ENCODE results near the gene TUBGCP3.

DNA sequence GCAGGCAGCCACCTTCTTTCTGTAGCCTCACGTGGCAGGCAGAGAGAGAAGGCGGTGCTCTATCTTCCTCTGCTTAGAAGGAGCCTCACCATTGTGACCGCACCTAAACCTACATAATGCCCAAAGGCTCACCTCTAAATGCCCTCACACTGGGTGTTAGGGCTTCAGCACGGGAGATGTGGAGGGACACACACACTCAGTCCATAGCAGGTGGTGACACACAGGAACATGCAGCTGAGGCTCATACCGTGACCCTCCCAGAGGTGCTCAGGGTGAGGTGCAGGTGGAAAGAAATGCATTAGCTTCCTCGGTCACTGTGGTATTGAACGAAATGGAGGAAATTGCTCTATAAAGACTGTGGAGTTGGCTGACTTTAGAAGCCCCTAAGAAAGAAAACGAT is 37.7 kb upstream of the TUBGCP3 start:
- TF ChIP-seq ZNF282 (CRISPR knock-in tag; IDR thresholded peaks at IDR 0.05): no peak
- TF ChIP-seq, protein P1, sequence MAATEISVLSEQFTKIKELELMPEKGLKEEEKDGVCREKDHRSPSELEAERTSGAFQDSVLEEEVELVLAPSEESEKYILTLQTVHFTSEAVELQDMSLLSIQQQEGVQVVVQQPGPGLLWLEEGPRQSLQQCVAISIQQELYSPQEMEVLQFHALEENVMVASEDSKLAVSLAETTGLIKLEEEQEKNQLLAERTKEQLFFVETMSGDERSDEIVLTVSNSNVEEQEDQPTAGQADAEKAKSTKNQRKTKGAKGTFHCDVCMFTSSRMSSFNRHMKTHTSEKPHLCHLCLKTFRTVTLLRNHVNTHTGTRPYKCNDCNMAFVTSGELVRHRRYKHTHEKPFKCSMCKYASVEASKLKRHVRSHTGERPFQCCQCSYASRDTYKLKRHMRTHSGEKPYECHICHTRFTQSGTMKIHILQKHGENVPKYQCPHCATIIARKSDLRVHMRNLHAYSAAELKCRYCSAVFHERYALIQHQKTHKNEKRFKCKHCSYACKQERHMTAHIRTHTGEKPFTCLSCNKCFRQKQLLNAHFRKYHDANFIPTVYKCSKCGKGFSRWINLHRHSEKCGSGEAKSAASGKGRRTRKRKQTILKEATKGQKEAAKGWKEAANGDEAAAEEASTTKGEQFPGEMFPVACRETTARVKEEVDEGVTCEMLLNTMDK (IDR thresholded peaks at IDR 0.05; ENCODE audit: borderline replicate concordance, insufficient read depth, low read depth, low read length, poor library complexity, severe bottlenecking): no peak
- TF ChIP-seq, protein P2, sequence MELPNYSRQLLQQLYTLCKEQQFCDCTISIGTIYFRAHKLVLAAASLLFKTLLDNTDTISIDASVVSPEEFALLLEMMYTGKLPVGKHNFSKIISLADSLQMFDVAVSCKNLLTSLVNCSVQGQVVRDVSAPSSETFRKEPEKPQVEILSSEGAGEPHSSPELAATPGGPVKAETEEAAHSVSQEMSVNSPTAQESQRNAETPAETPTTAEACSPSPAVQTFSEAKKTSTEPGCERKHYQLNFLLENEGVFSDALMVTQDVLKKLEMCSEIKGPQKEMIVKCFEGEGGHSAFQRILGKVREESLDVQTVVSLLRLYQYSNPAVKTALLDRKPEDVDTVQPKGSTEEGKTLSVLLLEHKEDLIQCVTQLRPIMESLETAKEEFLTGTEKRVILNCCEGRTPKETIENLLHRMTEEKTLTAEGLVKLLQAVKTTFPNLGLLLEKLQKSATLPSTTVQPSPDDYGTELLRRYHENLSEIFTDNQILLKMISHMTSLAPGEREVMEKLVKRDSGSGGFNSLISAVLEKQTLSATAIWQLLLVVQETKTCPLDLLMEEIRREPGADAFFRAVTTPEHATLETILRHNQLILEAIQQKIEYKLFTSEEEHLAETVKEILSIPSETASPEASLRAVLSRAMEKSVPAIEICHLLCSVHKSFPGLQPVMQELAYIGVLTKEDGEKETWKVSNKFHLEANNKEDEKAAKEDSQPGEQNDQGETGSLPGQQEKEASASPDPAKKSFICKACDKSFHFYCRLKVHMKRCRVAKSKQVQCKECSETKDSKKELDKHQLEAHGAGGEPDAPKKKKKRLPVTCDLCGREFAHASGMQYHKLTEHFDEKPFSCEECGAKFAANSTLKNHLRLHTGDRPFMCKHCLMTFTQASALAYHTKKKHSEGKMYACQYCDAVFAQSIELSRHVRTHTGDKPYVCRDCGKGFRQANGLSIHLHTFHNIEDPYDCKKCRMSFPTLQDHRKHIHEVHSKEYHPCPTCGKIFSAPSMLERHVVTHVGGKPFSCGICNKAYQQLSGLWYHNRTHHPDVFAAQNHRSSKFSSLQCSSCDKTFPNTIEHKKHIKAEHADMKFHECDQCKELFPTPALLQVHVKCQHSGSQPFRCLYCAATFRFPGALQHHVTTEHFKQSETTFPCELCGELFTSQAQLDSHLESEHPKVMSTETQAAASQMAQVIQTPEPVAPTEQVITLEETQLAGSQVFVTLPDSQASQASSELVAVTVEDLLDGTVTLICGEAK (IDR thresholded peaks at IDR 0.05): no peak
- TF ChIP-seq, protein P2 (CRISPR knock-in tag; IDR thresholded peaks at IDR 0.05): no peak
- TF ChIP-seq, protein P3, sequence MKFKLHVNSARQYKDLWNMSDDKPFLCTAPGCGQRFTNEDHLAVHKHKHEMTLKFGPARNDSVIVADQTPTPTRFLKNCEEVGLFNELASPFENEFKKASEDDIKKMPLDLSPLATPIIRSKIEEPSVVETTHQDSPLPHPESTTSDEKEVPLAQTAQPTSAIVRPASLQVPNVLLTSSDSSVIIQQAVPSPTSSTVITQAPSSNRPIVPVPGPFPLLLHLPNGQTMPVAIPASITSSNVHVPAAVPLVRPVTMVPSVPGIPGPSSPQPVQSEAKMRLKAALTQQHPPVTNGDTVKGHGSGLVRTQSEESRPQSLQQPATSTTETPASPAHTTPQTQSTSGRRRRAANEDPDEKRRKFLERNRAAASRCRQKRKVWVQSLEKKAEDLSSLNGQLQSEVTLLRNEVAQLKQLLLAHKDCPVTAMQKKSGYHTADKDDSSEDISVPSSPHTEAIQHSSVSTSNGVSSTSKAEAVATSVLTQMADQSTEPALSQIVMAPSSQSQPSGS (CRISPR knock-in tag; IDR thresholded peaks at IDR 0.05): no peak
- TF ChIP-seq KAT8 (IDR thresholded peaks at IDR 0.05; ENCODE audit: low read depth): no peak
- no peak for TF ChIP-seq NFE2 (IDR thresholded peaks at IDR 0.05; ENCODE audit: low read depth)
